PC-3 (cell line): ENCODE results near the gene SMCO4. TPM values are rescaled to one million over a fixed set of nuclear protein-coding genes. Genes with fewer than 3 reads are reported as not detected.

Experiments used
- ATAC-seq: fragments of 200-7000 bp; cut with Tn5 transposase; 2 replicates; pipeline ENCODE4 v1.9.1; 2020; ENCODE audit warnings: mild to moderate bottlenecking, moderate library complexity
- BruUV-seq: library from RNA; stranded (reverse); fragments of 400-500 nt; replicated peaks from 2 replicates; lab custom pipeline; 2021; lab: Mats Ljungman, UMichigan
- CTCF ChIA-PET: fragments of 300-600 bp; sonication (Branson Sonifier 250); formaldehyde crosslinking; loops from one replicate; lab custom pipeline; 2022; ENCODE audit warnings: antibody characterized with exemption; lab: Charles Lee
- POLR2A ChIA-PET: fragments of 300-600 bp; sonication (Branson Sonifier 250); formaldehyde crosslinking; loops from one replicate; lab custom pipeline; 2022; ENCODE audit warnings: antibody characterized with exemption; ENCODE audit not compliant: unreplicated experiment; lab: Charles Lee
- DNase-seq: peaks from one replicate; pipeline ENCODE4 v3.0.0-alpha.2; 2015
- H2AFZ ChIP-seq: fragments of 300-600 bp; sonication (generic); 2 replicates; pipeline ENCODE4 v1.6.0; 2016; ENCODE audit warnings: antibody characterized with exemption, low read length
- H3F3A ChIP-seq: fragments of 300-600 bp; sonication (generic); one replicate; pipeline ENCODE4 v1.6.0; 2017; ENCODE audit warnings: antibody characterized with exemption, low read length, control low read depth, mild to moderate bottlenecking; ENCODE audit not compliant: unreplicated experiment
- H3K27ac ChIP-seq: fragments of 300-600 bp; sonication (generic); 2 replicates; pipeline ENCODE4 v1.5.1; 2016; ENCODE audit warnings: mild to moderate bottlenecking, low read length
- H3K27me3 ChIP-seq: fragments of 300-600 bp; sonication (generic); 2 replicates; pipeline ENCODE4 v1.6.1; 2016; ENCODE audit warnings: low read length, mixed read lengths
- H3K36me3 ChIP-seq: fragments of 300-600 bp; sonication (generic); 2 replicates; pipeline ENCODE4 v1.6.1; 2016; ENCODE audit warnings: low read depth, mixed run types, low read length, mixed read lengths
- H3K4me1 ChIP-seq: fragments of 300-600 bp; sonication (generic); 2 replicates; pipeline ENCODE4 v1.5.1; 2016; ENCODE audit warnings: low read length; ENCODE audit not compliant: insufficient read depth
- H3K4me2 ChIP-seq: fragments of 300-600 bp; sonication (generic); 2 replicates; pipeline ENCODE4 v1.6.0; 2016; ENCODE audit warnings: low read length
- H3K4me3 ChIP-seq: fragments of 300-600 bp; sonication (generic); 2 replicates; pipeline ENCODE4 v1.5.1; 2016; ENCODE audit warnings: mild to moderate bottlenecking, low read length, mixed read lengths
- H3K79me2 ChIP-seq: fragments of 300-600 bp; sonication (generic); 2 replicates; pipeline ENCODE4 v1.6.1; 2017; ENCODE audit warnings: low read length, mixed read lengths
- H3K9ac ChIP-seq: fragments of 300-600 bp; sonication (generic); 2 replicates; pipeline ENCODE4 v1.6.0; 2016; ENCODE audit warnings: mild to moderate bottlenecking, low read length
- H3K9me2 ChIP-seq: fragments of 300-600 bp; sonication (generic); replicated peaks from 2 replicates; pipeline ENCODE4 v1.6.1; 2016; ENCODE audit warnings: mixed run types, low read length, mixed read lengths
- H3K9me3 ChIP-seq: fragments of 300-600 bp; sonication (generic); 2 replicates; pipeline ENCODE4 v1.6.1; 2016; ENCODE audit warnings: low read length, mixed read lengths
- H4K20me1 ChIP-seq: fragments of 300-600 bp; sonication (generic); 2 replicates; pipeline ENCODE4 v1.6.1; 2016; ENCODE audit warnings: low read length, mixed read lengths
- EZH2 ChIP-seq: fragments of 300-600 bp; sonication (generic); IDR thresholded peaks from one replicate; pipeline ENCODE4 v1.6.1; 2017; ENCODE audit warnings: antibody characterized with exemption, mild to moderate bottlenecking, low read length; ENCODE audit not compliant: unreplicated experiment
- EZH2phosphoT487 ChIP-seq: fragments of 300-600 bp; sonication (generic); IDR thresholded peaks from 2 replicates; pipeline ENCODE4 v1.6.1; 2018; ENCODE audit warnings: mild to moderate bottlenecking, antibody characterized with exemption, low read length, borderline replicate concordance
- intact Hi-C: fragments of 100-400 bp; cut with micrococcal nuclease; formaldehyde crosslinking; loops from 2 replicates; pipeline ENCODE4 v1.9.0; 2023
- total RNA-seq: library from RNA; depleted of rRNA; stranded (reverse); fragments of >200 nt; gene quantifications from 2 replicates; pipeline ENCODE4 v1.2.3, GENCODE V29; 2014
- TF ChIP-seq, protein P1 (sequence below): fragments of 300-600 bp; sonication (generic); conservative IDR thresholded peaks from 2 replicates; pipeline ENCODE4 v1.5.1; 2017; ENCODE audit warnings: antibody characterized with exemption, low read depth, mild to moderate bottlenecking, low read length

SMCO4 gene
- total RNA-seq, 1 experiment from 2014 or later: 23.0 TPM

- Histone ChIP-seq H3K4me1 (peaks cover 9% of the 10 kb centered on the region), H3K79me2 (no peaks in the 10 kb centered on the region), H3K4me2 (no peak overlapping the region), H3K9ac (no peak overlapping the region), H3K9me2 (no peaks in the 10 kb centered on the region), H3K27me3 (no peaks in the 10 kb centered on the region), H2AFZ (no peak overlapping the region), H3K4me3 (no peak overlapping the region), H3F3A (no peaks in the 10 kb centered on the region), H3K36me3 (no peaks in the 10 kb centered on the region), H4K20me1 (no peaks in the 10 kb centered on the region), H3K27ac (no peak overlapping the region), H3K9me3 (no peaks in the 10 kb centered on the region)
- DNase-seq: no peak
- TF ChIP-seq EZH2 (no peak), EZH2phosphoT487 (no peak)
- TF ChIP-seq, protein P1, sequence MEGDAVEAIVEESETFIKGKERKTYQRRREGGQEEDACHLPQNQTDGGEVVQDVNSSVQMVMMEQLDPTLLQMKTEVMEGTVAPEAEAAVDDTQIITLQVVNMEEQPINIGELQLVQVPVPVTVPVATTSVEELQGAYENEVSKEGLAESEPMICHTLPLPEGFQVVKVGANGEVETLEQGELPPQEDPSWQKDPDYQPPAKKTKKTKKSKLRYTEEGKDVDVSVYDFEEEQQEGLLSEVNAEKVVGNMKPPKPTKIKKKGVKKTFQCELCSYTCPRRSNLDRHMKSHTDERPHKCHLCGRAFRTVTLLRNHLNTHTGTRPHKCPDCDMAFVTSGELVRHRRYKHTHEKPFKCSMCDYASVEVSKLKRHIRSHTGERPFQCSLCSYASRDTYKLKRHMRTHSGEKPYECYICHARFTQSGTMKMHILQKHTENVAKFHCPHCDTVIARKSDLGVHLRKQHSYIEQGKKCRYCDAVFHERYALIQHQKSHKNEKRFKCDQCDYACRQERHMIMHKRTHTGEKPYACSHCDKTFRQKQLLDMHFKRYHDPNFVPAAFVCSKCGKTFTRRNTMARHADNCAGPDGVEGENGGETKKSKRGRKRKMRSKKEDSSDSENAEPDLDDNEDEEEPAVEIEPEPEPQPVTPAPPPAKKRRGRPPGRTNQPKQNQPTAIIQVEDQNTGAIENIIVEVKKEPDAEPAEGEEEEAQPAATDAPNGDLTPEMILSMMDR: no peak
- BruUV-seq: no TSS peak
- POLR2A ChIA-PET: no interaction called here
- intact Hi-C loops: no loop called here
- ATAC-seq: no peak
- CTCF ChIA-PET: no interaction called here
Measured at GRCh38 chr11:93505703-93506102, 37.5 kb downstream of the SMCO4 start.

GRCh38 chr11:93504110-93505095, 38.8 kb downstream of the SMCO4 start:
- DNase-seq (peak; percentile 31), ATAC-seq (peak; percentile 38)
- ChIA-PET POLR2A (no interaction called here), CTCF (no interaction called here)
- no peak overlapping the region for H3K4me2 ChIP-seq
- peaks cover 11% of the 10 kb centered on the region for H3K4me1 ChIP-seq
- H3K36me3 ChIP-seq: no peaks in the 10 kb centered on the region
- H3K27ac ChIP-seq: no peak overlapping the region
- no peak overlapping the region for H3K9ac ChIP-seq
- H4K20me1 ChIP-seq: no peaks in the 10 kb centered on the region
- no peaks in the 10 kb centered on the region for H3K27me3 ChIP-seq
- no peak overlapping the region for H3K4me3 ChIP-seq
- TF ChIP-seq, protein P1: no peak
- TF ChIP-seq EZH2: no peak
- no peak for TF ChIP-seq EZH2phosphoT487
- no peaks in the 10 kb centered on the region for H3F3A ChIP-seq
- intact Hi-C loops: no loop called here
- no peaks in the 10 kb centered on the region for H3K79me2 ChIP-seq
- H3K9me3 ChIP-seq: no peaks in the 10 kb centered on the region
- H2AFZ ChIP-seq: no peak overlapping the region
- no peaks in the 10 kb centered on the region for H3K9me2 ChIP-seq
- no TSS peak for BruUV-seq

DNA sequence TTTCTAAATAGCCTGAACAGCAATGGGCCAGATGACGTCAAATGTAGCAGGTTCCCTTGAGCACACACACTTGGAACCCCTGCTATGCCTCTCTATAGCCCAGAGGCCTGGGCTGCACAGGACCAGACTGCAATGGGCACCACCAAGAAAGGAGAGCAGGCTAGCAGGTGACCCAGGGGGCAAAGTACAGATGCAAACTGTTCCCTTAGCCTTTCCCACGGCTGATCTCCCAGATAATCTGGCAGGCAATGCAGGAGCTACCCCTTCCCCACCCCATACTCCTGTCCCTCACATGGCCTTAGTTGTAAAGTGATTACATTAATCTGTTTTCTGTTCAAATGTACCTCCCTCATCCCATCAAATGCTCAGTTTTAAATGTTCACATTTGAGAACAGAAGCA, 41.3 kb downstream of the SMCO4 start:
- ATAC-seq: no peak
- no peaks in the 10 kb centered on the region for H3F3A ChIP-seq
- no peak for TF ChIP-seq EZH2
- TF ChIP-seq, protein P1: no peak
- no peak for TF ChIP-seq EZH2phosphoT487
- no peak overlapping the region for H3K4me2 ChIP-seq
- H3K27me3 ChIP-seq: no peaks in the 10 kb centered on the region
- no peaks in the 10 kb centered on the region for H4K20me1 ChIP-seq
- intact Hi-C loops: no loop called here
- no peak overlapping the region for H3K27ac ChIP-seq
- no TSS peak for BruUV-seq
- H3K79me2 ChIP-seq: no peaks in the 10 kb centered on the region
- H3K9ac ChIP-seq: no peak overlapping the region
- peaks cover 34% of the 10 kb centered on the region for H3K4me1 ChIP-seq
- ChIA-PET CTCF (no interaction called here), POLR2A (no interaction called here)
- no peaks in the 10 kb centered on the region for H3K9me3 ChIP-seq
- no peak overlapping the region for H2AFZ ChIP-seq
- no peak for DNase-seq
- H3K36me3 ChIP-seq: no peaks in the 10 kb centered on the region
- H3K9me2 ChIP-seq: no peaks in the 10 kb centered on the region
- H3K4me3 ChIP-seq: no peak overlapping the region
